Head of caudate nucleus (tissue), 42 donors: Measurements from ENCODE around the gene SOHLH1.

Experiments
- DNase-seq, 42 donors: peaks; one replicate each; pipeline versions ENCODE4 v3.0.0 to v3.0.0-alpha.2; 2020 to 2021; ENCODE audit warnings: mixed read lengths in 7 of 42
- intact Hi-C: fragments of 100-400 bp; cut with DNase I; formaldehyde crosslinking; loops from one replicate; pipeline ENCODE4 v1.15.0; 2022

The SOHLH1 gene

DNA sequence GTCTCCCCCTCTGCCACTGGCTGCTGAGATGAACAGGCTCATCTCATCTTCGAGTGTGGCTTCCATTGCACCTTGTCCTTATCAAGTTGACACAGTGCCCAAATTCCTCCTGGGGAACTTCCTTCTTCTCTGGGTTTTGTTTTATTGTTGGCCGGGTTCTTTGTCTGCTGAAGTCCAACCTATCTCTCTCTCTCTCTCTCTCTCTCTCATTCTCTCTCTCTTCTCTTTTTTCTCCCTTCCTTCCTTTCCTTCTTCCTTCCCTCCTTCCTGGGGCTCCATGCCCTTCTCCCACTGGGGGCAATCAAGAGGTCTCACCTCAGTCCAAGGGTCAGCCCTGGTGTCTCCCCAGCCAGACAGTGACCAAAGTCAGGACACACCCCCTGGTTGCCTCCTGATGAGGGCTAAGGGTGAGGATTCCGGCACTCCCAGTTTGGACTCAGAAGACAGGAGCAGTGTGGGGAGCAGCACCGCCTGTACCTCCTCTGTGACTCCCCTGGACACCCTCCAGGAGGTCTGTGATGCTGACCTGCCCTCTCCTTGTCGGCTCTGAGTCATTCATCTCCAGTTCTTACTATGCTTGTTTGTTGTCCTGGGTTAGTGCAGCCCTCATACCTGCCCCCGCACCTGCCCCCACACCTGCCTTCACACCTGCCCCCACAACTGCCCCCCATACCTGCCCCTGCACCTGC, 33.4 kb upstream of the SOHLH1 start:
- intact Hi-C loops: no loop called here
- DNase-seq: no peak

DNA sequence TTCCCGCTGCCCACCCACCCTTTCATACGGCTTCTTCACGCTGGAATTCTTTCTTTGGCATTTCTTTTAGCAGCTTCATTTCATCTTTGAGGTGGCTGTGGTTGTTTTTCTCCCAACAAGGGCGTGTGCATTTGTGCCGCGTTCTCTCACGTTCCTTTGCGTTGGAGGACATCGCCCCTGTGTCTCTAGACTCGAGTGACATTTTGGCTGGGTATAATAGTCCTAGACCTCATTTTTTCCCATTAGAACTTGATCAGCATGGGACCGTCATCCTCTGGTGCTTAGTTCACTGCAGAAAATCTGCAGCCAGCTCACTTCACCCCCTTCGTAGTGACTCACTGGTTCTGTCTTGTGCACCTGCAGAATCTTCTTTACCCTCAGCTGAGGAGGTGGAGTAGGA, 32.2 kb upstream of the SOHLH1 start:
- intact Hi-C loops: no loop called here
- DNase-seq: peak in 1 of 42 donors; percentile 32

DNA sequence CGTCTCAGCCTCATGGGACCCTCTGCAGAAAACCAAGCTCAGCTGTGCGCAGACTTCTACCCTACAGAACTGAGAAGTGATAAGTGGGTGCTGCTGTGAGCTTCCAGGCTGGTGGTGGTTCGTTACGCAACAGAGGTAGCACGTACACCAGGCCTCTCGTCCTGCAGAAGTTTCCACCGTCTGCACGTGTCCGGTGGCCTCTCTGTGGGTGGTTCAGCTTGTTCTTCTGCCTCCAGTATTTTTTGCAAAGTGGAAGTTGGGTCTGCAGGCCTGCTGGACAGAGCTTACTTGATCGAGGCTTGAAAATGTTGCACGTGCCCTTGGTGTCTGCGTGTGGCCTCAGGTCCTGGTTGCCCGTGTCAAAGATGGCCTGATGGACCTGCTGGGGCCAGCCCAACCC, 30.2 kb upstream of the SOHLH1 start:
- intact Hi-C loops: no loop called here
- no peak for DNase-seq

DNA sequence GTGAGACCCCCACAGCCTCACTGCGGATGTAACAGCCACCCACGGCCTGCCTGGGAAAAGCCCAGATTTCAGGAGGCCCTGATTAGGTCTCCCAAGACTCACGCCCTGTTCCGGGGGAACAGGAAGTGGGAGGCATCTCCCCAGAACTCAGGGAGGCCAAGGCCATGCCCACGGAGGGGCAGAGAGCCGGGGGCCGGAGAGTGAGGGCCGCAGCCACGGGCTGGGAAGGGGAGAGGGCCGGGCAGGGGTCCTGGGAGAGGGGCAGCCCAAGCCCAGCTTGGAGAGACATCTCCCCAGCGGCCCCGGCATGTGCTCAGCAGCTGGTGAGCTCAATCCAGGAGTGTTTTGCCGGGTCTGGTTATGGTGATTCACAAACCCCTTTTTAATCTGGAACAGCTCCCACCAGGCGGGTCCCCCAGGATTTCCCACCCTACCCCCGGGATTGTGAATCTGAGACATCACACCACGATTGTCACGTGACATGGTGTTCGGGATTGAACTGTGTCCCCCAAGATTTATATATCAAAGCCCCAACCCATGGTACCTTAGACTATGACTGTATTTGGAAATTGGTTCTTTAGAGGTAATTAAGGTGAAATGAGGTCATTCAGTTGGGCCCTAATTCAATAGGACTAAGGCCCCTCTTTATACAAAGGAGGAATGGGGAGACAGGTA, 29.3 kb upstream of the SOHLH1 start:
- DNase-seq: no peak
- intact Hi-C loops: no loop called here

DNA sequence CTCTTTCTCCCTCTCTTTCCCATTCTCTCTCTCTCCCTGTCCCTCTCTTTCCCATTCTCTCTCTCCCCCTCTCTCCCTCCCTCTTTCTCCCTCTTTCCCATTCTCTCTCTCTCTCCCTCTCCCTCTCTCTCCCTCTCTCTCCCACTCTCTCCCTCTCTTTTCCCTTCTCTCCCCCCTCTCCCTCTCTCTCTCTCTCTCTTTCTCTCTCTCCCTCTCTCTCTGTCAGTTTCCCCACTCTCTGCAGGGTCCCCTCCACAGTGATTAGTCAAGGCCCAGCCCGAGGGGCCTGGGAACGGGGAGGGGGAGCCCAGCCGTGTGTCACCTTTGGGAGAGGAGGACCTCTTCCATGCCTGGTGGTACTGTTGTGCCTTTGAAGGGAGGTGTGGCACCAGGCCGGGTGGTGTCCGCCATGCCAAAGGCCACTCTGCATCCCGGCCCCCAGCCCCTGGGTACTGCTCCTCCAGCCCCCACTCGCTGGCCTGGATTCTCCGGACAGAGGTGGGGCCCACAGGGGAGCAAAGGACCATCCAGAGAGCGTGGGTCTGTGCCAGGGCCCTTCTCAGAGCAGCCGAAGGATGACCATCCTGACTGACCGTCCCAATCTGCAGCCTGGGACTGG, 28.1 kb upstream of the SOHLH1 start:
- DNase-seq: no peak
- intact Hi-C loops: no loop called here

DNA sequence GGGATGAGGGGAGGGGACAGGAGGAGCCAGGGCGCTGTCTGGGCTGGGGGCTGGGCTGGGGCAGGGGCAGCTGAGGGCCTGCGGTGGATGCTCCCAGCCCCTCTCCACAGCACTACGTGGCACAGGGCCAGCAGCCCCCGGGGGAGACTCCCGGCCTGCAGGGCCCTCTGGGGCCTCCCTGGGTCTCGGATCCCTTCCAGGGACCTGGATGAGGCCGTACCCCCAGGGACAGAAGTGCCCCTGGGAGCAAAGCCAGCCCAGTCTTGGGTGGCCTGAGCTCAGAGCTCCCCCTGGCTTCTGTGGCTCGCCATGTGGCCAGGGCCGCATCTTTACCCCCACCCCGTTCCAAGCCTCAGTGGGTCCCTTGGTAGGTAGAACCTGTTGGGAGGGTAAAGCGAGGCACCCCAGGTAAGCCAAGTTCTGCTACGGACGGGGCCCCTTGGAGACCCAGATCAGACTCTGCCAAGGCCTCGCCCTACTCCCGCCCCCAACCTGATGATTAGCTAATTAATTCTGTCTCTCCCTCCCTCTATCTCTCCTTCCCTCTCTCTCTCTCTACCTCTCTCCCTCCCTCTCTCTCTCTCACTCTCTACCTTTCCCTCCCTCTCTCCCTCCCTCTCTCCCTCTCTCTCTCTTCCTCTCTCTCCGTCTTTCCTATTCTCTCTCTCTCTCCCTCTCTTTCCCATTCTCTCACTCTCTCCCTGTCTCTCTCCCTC, 27.0 kb upstream of the SOHLH1 start:
- intact Hi-C loops: no loop called here
- DNase-seq: no peak

DNA sequence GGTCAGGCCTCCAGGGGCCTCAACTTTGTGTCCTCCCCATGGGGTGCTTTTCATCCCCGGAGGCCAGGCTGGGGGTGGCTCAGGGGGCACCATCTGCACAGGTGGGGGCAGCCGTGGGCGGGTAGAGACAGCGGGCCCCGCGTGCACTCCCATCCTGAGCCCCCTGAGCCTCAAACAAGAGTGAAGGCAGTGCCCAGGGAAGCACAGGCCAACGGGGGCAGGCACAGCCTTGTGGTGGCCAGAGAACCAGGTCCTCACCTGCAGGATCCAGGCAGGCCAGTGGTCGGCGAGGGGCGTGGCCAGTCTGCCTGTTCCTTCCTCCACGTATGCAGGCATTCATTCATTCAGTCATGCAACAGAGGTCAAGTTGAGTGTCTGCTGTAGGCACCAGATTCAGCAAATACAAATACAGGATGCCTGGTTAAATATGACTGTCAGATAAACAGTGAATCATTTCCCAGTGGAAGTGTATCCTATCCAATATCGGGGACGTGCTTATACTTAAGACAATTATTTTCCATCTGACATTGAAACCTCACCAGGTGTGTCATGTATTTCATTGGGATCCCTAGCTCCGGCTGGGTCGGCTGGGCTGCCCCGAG, 25.0 kb upstream of the SOHLH1 start:
- no peak for DNase-seq
- intact Hi-C loops: no loop called here

DNA sequence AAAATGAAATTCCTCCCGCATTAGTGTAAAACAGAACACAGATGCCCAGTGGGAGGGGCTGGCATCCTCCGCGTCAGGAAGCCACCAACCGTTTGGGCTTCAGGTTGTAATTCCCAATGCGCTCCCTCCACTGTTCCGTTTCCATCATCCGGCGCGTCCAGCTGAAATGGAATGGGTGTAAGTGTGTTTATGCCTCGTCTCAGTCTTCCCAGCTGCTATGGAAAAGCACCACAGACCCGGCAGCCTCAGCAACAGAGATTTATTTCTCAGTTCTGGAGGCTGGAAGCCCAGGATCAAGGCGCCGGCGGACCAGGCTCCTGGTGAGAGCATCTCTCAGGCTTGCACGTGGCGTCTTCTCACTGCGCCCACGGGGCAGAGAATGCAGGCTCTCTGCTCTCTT, 23.1 kb upstream of the SOHLH1 start:
- no peak for DNase-seq
- intact Hi-C loops: no loop called here

DNA sequence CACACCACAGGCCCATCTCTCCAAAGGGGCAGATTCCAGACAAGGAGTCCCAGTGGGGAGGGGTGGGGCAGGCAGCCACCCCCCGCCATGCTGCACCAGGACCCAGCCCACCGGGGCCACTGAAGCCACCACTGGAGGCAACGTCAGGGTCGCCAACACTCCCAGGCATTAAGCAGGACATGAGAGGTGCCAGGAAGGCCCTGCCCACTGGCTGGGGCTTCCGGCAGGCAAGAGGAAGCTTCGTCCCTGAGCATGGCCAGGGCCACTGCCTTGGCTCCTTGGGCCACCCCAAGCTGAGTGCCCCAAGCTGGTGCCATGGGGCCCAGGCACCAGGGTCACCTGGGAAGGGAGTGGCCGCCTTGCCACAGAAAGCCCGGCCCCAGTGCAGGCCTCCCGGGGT, 20.2 kb upstream of the SOHLH1 start:
- DNase-seq: no peak
- intact Hi-C loops: no loop called here

DNA sequence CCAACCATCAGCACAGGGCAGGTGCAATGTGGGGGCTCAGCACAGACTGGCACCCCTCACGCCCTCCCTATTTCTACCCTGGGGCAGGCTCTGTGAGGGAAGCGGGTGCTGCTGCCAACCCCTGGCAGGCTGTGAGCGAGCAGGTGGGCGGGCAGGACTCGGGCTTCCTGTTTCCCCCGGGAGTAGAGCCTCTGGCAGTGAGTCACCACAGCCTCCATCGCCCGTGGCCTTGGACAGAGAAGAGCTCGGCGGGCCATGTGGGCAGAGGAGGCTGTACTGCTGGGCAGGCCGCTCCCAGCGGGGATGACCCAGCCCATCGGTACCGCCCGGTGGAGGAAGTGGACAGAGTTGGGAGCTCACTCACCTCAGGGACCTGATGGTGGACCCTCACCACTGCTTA, 19.3 kb upstream of the SOHLH1 start:
- intact Hi-C loops: no loop called here

DNA sequence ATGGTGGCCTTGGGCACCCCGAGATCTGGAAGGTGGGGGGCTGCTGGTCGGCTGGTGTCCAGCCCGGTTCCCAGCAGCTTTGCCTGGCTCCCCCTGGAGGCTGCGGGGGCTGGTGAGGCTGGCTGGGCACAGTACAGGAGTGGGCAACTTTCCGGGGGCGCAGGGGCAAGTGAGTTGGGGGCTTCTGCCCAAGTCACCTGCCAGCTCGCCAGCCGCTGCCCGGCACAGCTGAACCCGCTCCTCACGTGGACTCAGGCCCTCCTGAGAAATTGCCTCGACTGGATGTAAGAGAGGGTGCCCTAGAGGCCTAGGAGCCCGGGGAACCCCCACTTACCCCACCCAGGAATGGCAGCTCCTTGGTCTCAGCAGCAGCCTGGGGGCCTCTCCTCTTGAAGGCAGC, 18.1 kb upstream of the SOHLH1 start:
- DNase-seq: no peak
- intact Hi-C loops: no loop called here

More for the DNA sequence above, 19.3 kb upstream of the SOHLH1 start:
- peak in 36 of 42 donors; percentile 13 to 78 (median 47) for DNase-seq

DNA sequence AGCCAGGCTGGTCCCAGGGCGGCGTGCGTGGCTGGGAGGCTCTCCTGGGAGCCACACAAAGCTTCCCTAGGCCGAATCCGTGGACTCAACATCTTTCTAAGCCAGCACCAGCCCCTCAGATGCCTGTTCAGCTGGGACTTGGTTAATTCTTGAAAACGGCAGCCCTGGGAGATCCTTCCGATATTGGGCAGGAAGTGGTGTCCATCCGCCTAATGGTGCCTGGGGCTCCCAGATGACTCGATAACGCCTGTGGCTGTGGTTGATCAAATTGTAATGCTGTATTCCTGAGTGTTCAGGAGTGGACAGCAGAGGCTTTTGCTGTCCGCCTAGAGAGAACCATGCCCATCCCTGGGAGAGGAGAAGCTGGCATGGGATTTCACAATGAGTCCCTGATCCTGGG, 16.8 kb upstream of the SOHLH1 start:
- DNase-seq: no peak
- intact Hi-C loops: no loop called here

DNA sequence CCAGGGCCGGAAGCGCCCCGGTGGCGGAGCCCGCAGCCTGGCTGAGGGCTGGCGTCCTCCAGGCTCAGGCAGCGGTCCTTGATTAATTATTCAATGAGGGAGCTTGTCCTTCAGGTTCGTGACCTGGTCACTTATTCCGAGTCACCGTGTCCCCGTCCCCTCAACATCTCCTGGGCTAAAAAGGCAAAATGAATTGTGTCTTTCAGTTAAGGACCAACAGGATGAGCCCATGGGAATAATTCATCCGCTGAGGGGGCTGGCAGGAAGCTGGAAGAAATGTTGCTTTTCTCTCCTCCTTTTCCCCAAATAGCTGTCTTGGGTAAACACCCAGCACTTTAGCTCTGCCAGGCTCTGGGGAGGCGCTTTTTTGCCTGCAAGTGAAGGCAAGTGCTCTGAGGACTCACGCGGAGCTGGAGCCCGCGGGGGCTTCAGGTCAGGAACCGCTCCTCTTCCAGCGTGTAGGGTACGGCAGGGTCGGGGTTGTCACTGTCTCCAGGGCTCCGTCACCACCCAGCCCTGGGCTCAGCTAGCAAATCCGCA, 15.8 kb upstream of the SOHLH1 start:
- peak in 1 of 42 donors; percentile 14 for DNase-seq
- intact Hi-C loops: no loop called here

DNA sequence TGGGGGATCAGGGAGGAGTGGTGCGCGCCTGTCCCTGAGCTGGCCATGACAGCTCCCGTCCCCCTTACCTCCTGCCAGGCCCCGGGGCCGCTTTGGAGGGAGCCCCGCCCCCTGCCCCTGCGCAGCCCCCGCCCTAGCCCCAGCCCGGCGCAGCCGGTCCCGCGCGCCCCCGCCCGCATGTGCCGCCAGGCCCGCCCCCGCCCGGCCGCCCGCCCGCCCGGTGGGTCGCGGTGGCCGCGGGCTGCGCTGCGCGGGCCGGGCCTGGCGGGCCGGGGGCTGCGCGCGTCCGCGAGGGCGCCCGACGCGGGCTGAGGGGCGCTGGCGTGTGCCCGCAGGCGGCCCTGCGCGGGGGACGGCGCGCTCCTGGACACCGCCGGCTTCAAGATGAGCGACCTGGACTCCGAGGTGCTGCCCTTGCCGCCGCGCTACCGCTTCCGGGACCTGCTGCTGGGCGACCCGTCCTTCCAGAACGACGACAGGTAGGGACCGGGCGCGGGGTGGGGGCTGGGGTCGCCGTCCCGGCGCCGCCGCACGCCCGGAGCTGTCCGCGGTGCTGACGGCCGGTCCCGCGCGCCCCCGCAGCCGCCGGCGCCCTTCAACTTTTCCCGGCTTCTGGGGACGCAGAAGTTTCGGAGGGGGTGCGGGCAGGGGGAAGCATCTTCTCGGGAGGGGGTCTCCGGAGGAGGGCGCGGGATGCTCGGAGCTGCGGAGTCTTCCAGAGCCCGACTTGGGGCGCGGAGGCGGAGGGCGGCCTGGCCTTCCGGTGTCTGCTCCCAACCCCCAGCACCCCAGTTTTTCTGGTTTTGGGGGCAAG, 15.2 kb upstream of the SOHLH1 start:
- intact Hi-C loops: no loop called here
- no peak for DNase-seq

DNA sequence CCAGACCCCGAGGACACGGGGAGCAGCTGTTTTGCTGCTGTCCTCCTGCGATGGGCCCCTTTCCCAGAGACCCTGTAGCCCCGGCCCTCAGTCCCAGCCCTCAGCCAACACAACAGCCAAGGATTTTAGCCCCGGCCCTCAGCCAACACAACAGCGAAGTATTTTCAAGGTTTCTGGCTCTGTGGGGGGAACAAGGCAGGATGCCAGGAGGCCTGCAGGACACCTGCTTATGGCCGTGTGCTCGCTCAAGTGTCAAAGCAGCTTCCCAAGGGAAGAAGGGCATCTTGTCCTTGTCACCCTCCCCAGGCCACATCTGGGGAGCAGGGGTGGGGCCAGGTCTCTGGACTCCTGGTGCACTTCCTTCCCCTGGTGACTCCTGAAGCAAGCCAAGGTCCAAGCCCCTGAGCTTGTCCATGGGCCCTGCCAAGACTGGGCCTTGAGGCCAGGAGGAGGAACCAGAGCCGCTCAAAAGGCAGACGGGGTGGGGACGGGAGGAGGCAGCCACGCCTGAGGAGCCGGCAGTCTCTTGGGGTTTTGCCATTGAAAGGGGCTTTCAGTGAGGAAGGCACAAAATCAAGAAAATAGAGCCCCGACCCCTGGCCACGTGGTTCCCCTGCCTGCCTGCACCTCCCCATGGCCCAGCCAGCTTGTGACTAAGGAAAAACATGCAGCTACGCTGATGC, 13.5 kb upstream of the SOHLH1 start:
- DNase-seq: no peak

DNA sequence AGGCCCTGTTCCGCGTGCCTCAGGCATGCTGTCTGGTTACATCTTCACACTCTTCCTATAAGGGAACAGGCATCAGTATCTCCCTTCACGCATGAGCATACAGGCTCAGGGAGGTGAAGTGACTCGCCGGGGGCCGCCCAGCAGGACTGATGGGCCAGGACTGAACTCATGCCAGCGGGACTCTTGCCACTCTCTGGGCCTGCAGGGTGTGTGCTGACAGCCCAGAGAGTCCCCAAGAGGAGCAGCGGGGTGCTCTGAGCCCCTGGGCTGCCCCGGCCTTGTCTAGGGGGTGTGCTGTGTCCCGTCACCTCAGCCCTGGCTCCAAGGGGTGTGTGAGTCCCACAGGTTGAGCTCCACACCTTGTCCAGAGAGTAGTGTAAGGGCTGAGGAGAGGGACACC, 12.6 kb upstream of the SOHLH1 start:
- DNase-seq: no peak
- intact Hi-C loops: no loop called here

More for the DNA sequence above, 13.5 kb upstream of the SOHLH1 start:
- intact Hi-C loops: no loop called here

DNA sequence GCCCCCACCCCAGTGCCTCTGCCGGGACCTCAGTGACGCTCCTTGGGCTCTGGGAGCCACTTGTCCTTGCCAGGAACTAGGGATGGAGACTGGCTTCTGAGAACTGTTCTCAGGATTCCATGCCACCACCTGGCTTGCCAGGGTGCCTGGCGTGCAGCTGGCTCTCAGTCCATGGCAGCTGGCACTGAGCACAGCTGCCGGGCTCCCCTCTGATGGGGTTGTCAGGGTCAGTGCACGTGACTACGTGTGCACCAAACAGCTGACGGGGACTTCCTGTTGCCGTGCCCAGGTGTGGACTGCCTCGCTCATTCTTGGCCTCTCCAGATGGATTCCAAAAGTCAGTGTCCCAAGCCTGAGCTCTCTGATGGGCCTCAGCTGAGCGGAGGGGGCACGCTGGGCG, 12.1 kb upstream of the SOHLH1 start:
- DNase-seq: no peak
- intact Hi-C loops: no loop called here

DNA sequence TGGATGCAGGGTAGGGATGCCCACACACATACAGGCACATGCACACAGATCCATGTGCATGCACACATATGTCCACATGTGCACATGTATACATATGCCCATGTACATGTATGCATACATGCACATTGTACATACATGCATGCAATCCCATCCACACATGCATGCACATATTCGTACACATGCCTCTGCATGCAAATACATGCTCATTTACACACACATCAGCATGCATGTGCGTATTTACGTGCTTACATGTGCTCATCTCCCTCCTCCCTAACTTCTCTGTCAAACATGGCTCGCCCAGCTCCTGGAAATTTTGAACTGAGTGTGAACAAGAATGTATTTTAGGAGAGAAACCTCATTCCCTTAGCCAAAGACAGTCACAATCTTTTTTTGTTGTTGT, 8.9 kb upstream of the SOHLH1 start:
- intact Hi-C loops: no loop called here
- DNase-seq: no peak
